ENCODE results near the gene ADCY1.

Gene ADCY1

DNA sequence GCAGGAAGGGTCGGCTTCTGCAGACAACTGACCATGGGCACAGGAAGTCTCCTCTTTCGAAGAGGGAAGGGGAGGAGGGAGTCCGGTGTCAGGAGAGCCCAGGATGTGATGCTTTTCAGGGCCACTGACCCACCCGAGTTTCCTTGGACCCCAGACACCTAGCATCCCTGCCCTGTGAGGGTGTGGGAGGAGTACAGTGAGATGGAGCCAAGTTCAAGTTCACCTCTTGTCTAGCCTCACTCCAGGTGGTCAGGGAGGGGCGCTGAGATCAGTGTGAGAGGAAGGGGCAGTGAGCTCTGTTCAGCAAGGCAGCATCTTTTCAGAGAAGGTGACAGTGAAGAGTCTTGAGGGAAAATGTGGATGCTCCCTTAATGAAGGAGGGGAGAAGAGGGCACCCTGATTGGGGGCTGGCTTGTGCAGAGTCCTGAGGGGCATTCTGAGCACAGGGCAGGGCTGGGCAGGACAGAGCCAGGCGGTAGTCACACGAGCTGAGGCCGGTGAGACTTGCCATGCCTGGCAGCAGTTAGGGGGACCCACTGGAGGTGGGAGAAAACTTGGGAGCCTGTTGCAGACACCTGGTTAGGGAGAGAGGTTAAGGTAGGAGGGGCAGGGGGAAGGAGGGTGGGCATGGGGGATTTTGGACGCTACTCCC is 49.7 kb downstream of the ADCY1 start:
- no peak for DNase-seq

GRCh38 chr7:45624392-45624760 is 50.2 kb downstream of the ADCY1 start:
- no peak for DNase-seq

DNA sequence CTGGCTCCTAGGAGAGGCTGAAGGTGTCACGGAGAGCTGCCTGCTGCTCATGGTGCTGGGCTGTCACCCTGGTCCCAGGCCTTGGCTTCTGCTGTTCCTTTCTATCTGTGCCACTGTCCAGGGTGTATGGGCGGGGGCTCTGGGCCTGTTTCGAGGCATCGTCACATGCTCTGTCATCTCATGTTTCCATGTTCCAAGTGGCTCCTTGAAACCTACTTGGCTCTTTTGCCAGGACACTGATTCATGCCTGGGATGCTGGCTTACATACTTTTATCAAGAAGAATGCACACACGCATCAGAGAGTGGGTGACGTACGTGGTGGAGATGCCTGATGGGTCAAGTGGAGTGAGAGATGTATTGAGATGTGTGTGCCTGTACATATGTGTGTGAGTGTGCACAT is 50.9 kb downstream of the ADCY1 start:
- no peak for DNase-seq

- no peak for DNase-seq
Observed at GRCh38 chr7:45625714-45626440, 51.7 kb downstream of the ADCY1 start.

DNA sequence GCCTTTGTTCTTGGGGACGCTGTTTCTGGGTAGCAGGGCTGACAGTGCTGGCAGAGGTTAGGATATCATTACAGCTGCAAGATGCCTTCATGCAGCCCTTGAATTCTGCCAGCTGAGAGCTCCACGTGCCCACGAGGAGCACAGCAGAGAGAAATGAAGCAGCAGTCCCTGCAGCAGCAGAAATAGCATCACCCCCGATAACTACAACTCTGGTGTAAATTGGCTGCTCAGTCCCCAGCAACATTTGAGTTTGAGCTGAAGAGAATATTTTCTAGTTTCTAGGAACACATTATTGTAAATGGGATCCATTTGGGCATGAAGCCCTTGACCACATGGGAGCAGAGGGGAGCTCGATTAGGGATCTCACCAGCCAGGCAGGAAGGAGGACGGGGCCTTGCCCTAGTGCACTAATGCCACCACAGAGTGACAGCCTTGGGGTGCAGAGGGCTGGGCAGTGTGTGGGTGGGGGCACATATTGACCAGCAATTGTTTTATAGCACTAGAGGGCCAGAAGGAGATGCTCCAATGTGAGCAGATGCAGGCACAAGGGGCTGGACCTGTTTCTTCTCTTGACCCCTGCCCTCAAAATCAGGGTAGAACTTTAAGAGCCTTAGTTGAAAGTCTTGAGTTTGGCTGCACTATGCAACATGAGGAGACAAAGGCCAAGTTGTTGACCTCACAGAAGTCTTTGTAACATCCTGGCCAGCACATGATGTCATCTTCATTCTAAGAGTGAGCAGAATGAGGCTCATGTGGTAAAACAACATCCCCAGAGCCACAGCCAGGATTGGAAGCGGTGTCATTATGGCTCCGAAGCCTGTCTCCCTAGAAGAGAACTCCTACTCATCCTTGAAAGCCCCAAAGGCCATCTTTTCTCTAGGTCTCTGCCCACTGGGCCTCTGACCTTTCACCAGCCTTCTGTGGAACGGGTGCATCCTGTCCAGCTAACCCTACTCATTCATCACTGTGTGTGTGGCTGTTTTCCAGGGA is 52.6 kb downstream of the ADCY1 start:
- DNase-seq = peak in 2 of 56 donors; percentile 17 to 32

DNA sequence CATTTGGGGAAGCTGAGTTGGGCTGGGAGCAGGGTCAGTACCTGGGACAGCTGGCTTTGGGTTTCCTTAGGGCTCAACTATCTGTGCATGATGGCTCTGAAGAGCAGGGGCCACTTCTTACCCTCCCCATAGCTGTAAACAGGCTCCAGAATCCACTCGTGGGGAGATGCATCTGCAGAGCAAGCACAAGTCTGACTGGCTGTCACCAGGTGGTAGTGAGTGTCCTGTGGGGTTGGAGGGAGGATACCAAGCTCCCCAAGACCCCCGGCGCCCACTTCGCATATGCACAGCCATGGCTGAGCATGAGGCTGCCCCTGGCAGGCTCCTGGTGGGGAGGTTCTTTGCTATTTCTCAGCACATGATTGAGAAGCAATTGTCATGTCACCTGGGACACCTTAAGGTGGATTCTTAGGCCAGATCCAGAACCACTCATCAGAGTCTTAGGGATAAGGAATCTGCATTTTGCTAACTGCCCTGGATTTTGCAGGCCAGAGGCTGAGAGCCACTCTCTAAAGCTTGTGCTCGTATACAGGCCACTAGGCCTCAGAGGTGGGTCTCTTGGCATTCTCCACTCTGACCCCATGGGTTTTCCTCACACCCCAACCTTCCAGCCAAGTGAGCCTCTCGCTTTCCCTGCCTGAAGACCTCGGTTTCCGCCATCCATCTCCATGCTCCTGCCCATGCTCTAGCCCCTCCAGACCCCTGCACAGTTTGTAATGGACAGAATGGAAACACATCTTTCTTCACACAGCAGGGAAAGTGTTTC is 53.7 kb downstream of the ADCY1 start:
- no peak for DNase-seq

DNA sequence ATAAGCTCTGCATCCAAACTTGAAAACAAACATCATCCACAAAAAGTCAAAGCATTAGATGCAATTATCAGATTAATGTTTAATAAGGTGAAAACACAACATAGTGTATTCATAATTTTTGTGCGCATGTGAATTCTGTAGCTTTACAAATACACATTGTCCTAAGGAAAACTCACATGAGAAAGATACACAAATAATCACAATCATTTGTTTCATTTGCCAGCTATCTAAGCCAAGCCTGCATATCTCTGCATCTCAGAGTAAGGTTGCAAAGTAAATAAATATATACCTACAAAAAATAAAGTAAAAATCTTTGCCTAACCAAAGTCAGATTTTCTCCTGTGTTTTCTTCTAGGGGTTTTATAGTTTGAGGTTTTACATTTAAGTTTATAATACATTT is 57.4 kb downstream of the ADCY1 start:
- DNase-seq = no peak

- no peak for DNase-seq
Observed at GRCh38 chr7:45636733-45637132, 62.6 kb downstream of the ADCY1 start.

DNA sequence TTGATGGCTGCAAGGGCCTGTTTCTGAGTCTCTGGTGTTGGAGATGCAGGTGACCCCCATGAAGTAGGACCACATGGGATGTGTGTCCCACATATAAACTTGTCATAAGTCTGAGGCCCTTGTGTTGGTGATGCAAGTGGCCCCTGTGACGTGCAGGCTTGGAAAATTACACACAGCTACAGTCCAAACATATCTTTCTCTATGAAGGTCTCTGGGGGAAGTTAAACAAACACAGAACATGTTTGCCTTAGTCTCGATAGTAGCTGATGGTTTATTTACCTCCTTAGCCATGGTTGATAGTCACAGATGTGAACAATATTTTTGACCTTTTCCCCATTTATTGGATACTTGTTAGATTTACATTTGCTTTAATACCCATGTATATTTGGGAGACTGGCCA is 64.7 kb downstream of the ADCY1 start:
- no peak for DNase-seq

DNA sequence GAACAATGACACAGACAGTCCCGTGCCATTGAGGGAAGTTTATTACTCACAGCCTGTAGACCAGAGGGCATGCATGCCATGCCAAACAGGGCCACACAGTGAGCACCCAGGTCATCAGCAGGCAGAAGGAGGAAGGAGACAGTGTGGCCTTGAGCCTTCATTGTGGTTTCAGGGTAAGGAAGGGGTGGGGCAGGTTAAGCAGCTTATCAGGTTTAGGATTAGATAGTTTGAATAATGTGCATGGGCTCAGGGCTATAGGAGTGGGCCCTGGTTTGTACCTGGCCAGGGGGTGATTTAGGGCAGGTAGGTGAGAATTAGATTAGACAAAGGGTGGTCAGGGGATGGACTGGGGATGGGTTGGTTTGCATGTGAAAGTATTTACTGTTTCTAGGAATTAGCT is 67.9 kb downstream of the ADCY1 start:
- DNase-seq = no peak

DNA sequence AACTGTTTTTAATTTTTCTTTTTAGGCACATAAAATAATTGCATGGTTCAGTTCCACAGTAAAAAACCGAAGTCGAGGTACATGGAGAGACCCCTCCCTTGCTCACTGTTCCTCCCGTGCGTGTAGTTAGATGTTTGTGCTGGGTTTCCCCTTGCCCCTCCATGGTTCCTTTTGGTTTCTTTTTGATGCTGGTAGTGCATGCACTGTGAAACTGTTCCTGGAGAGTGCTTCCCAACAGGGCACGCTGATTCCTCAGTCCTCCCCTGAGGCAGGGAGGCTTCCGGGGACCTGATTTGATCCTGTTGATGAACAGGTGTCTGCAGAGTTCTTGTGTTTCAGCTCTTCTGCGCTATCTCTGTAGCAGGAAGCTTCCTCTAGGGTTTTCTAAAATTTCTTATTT is 69.5 kb downstream of the ADCY1 start:
- no peak for DNase-seq

- DNase-seq = no peak
Observed at GRCh38 chr7:45644237-45644636, 70.1 kb downstream of the ADCY1 start.

GRCh38 chr7:45645141-45645969 is 71.2 kb downstream of the ADCY1 start:
- DNase-seq = no peak

GRCh38 chr7:45646207-45646821 is 72.1 kb downstream of the ADCY1 start:
- DNase-seq = no peak

DNA sequence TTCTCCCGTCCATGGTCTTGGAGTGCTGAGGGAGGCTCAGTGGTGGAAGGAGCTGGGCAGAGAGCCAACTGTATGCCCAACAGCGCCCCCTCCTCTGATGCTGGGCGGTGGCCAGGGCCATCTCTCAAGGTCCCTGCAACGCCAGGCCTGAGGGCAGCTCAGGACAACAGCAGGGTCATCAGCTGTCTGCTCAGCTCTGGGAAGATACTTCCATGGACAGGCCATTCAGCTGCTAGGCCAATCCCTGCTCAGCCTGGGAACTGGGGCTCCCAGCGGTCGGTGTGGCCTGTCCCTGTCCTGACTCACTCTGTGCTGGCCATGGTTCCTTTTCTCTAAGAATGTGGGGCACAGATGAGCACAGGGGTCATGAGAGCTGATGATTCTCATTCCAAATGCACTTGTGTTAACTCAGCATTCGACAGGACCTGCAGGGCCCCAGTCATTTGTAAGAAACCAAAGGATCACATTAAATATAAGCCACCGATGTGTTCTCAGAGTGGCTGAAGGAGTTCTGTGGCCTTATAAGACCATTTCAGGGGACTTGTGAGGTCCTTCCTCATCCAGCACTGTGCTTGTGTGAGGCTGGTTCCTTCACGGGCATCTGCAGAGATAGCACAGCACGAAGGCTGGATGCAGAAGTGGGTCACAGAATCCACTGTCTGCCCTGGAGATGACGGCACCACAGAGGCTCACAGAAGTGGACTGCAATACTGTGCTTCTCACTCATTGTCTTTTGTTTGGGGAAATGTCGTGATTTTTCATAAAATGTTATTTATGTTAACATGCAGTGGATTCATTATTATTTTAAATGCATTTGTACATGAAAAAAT is 73.0 kb downstream of the ADCY1 start:
- DNase-seq = peak in 1 of 56 donors; percentile 46

DNA sequence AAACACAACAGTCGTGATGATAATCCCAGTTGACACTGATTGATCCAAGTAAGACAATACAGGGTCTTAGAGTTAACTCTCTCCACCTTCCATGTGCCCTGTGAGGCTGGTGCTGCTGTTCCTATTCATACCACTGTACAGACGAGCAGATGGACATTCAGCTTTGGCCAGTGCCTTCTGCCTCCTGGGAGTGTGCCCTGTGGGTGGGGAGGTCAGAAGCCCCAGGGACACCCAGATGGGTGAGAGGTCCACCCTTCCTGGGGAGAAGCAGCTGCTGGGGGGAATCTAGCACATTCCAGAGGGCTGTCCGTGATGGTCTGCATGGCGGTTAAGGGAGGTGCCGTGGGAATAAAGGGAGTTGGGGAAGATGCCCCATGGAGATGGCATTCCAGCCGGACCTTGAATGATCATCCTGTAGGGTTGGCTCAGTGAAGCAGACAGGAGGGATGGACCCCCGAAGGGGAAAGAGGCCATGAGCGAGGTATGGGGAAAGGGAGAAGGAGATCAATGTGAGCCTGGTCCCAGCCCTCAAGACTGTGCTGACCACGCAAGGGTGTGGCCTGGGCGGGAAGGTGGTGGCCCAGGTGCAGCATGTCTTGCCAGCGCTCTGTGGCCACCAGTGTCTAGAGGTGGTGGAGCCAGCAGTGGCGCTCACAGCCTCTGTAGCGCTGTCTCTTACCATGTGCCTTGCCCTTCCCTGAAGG is 74.0 kb downstream of the ADCY1 start:
- DNase-seq = no peak

DNA sequence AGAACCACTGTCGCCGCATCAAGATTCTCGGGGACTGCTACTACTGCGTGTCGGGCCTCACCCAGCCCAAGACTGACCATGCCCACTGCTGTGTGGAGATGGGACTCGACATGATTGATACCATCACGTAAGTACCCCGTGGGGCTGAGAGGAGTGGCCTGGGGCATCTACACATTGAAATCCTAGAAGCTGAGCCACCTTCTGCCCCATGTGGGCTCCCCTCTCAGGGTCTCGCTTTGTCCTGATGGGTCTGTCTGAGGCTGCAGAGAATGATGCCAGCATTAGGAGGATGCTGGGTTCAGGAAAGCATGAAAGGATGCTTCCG is 74.5 kb downstream of the ADCY1 start:
- DNase-seq = no peak

DNA sequence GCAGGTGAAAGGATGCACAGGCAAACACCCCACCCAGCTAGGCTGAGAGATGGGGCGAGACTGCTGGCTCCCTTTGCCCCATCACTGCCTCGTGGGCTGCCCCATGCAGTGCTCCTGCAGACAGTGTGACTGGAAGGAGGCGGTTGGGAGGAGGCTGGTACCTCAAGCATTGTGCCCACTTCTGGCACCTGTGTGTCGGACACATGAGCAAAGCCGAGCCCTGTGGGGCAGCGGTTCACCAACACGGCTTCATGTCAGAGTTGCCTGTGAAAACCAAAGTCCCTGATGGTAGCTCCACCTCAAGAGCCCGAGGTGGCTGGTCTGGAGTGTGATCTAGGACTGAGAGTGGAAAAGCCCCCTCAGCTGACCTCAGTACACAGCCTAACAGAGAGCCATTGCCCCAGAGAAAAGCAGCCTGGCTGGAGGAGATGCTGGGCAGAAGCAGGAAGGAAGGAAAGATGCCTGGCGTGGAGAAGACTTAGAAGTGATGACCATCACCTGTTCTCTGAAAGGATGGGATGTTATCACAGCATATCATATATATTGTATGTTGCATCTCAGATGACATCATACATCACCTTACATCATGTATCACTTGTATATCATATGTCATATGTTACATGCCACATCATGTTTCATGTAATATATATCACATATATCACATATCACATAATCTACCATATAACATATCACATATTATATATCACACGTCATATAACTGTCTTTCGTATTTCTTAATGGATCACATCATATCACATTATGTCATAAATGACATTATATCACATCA is 75.6 kb downstream of the ADCY1 start:
- DNase-seq = no peak
